ENCODE results near the gene ARHGDIG. TPM values are rescaled to one million over a fixed set of nuclear protein-coding genes. Genes with fewer than 3 reads are reported as not detected.

ARHGDIG gene
- total and polyA plus RNA-seq, 9 of the 15 experiments (the other 6 are each of a cell fraction or from before 2014, with no cell fraction given): 0.36 to 2.5 (median 0.64) TPM; not detected in 2

- peak in 1 of 4 experiments; percentile 18 for DNase-seq (ENCODE audit: extremely low read depth in 1 of 4, low spot score in 3 of 4)
- no peaks in the 10 kb centered on the region for H3K27me3 ChIP-seq (ENCODE audit: control insufficient read depth in 2 of 2, insufficient read depth in 2 of 2, low read length in 2 of 2)
- peaks cover 9% of the 10 kb centered on the region for H4K20me1 ChIP-seq (replicated peaks; ENCODE audit: control insufficient read depth, insufficient read depth, low read length)
- peak; percentile 66 for ATAC-seq
- H2AFZ ChIP-seq (ENCODE audit: low read depth, low read length): no peak overlapping the region
- no peak overlapping the region for H3K9ac ChIP-seq (ENCODE audit: insufficient read depth in 1 of 2, low read depth in 2 of 2, low read length in 2 of 2)
- CTCF ChIA-PET (ENCODE audit: low intra/inter-chr PET ratio): no interaction called here
- TF ChIP-seq ZNF561 (CRISPR knock-in tag; conservative IDR thresholded peaks at IDR 0.05): no peak
- no peak for TF ChIP-seq BRD4 (IDR thresholded peaks at IDR 0.05)
- no peak for TF ChIP-seq ZFP1 (CRISPR knock-in tag; IDR thresholded peaks at IDR 0.05)
- TF ChIP-seq CTCF (IDR thresholded peaks at IDR 0.05 in 2 of 3, conservative IDR thresholded peaks at IDR 0.05 in 1 of 3; ENCODE audit: insufficient read depth in 2 of 3, low read depth in 1 of 3, low read length in 3 of 3): peak in 1 of 3 experiments; percentile 23; a peak in 1 of 6 replicates
- no peaks in the 10 kb centered on the region for H3K9me1 ChIP-seq (ENCODE audit: control insufficient read depth, insufficient read depth, low read length)
- H3K4me3 ChIP-seq: no peak overlapping the region
- H3K36me3 ChIP-seq (ENCODE audit: control insufficient read depth, insufficient read depth, low read length): peaks cover 77% of the 10 kb centered on the region; the same call in 2 of the 3 replicates
- no peak for FAIRE-seq
- 89% methylated on average over 7 of the region's 7 CpGs for WGBS (ENCODE audit: insufficient coverage, low coverage, missing lambda C conversion rate)
- no peak overlapping the region for H3K27ac ChIP-seq (ENCODE audit: extremely low read depth, low read depth, low read length)
- no peak overlapping the region for H3K4me2 ChIP-seq (ENCODE audit: insufficient read depth, low read length)
- peaks cover 31% of the 10 kb centered on the region for H3K79me2 ChIP-seq (ENCODE audit: control insufficient read depth, insufficient read depth, low read length)
- BruUV-seq (replicated peaks): no TSS peak
- in situ Hi-C loops (cut with MboI) (no loop called here), intact Hi-C loops (cut with micrococcal nuclease) (no loop called here)
- no peaks in the 10 kb centered on the region for H3K9me3 ChIP-seq (replicated peaks; ENCODE audit: control insufficient read depth, insufficient read depth, low read depth, low read length)
- POLR2A ChIA-PET: interaction anchor here (0.7 kb wide), 1 partner anchor 663 kb away, joined by 3 read pairs; no protein-coding TSS in a partner anchor
- peaks cover 0 to 19% of the 10 kb centered on the region in 2 experiments; a peak in 1 of 5 replicates for H3K4me1 ChIP-seq (replicated peaks in 1 of 2; ENCODE audit: control insufficient read depth in 2 of 2, insufficient read depth in 2 of 2, low read length in 2 of 2)
Observed at GRCh38 chr16:309476-309875, 29.1 kb downstream of the ARHGDIG start.
